WTC11 (cell line): Measurements from ENCODE around the gene CIAO2A.
A peak's percentile ranks its signal among the peaks of the same experiment; 100 is the strongest.

Experiments used
- ETV6 ChIP-seq: sonication (generic); formaldehyde crosslinking; IDR thresholded peaks from 2 replicates; pipeline ENCODE4 v1.8.1; 2022; ENCODE audit warnings: mild to moderate bottlenecking, missing genetic modification reagents
- FOXP1 ChIP-seq: sonication (generic); formaldehyde crosslinking; IDR thresholded peaks from 2 replicates; pipeline ENCODE4 v1.8.0; 2022; ENCODE audit warnings: missing genetic modification reagents, mild to moderate bottlenecking, moderate library complexity, borderline replicate concordance
- IRF2 ChIP-seq: sonication (generic); formaldehyde crosslinking; IDR thresholded peaks from 2 replicates; pipeline ENCODE4 v1.8.0; 2022; ENCODE audit warnings: low read depth, missing genetic modification reagents, borderline replicate concordance
- NFYB ChIP-seq: sonication (generic); formaldehyde crosslinking; conservative IDR thresholded peaks from 2 replicates; pipeline ENCODE4 v1.8.0; 2022; ENCODE audit warnings: low read depth, missing genetic modification reagents
- SP1 ChIP-seq: sonication (generic); formaldehyde crosslinking; conservative IDR thresholded peaks from 2 replicates; pipeline ENCODE4 v1.8.1; 2022; ENCODE audit warnings: missing genetic modification reagents
- TF ChIP-seq, protein P1 (sequence below): fragments of 200-600 bp; IDR thresholded peaks from 2 replicates; pipeline ENCODE4 v1.8.0; 2022; ENCODE audit warnings: antibody characterized with exemption
- TF ChIP-seq, protein P2 (sequence below): sonication (generic); formaldehyde crosslinking; IDR thresholded peaks from 2 replicates; pipeline ENCODE4 v1.8.0; 2022; ENCODE audit warnings: mild to moderate bottlenecking, missing genetic modification reagents
- TF ChIP-seq, protein P3 (sequence below): sonication (generic); formaldehyde crosslinking; IDR thresholded peaks from 2 replicates; pipeline ENCODE4 v1.8.1; 2023; ENCODE audit warnings: mild to moderate bottlenecking, missing genetic modification reagents, moderate library complexity
- TF ChIP-seq, protein P4 (sequence below): sonication (generic); formaldehyde crosslinking; IDR thresholded peaks from 2 replicates; pipeline ENCODE4 v1.8.1; 2022; ENCODE audit warnings: mild to moderate bottlenecking, missing genetic modification reagents, moderate library complexity, borderline replicate concordance
- TF ChIP-seq, protein P5 (sequence below): sonication (generic); formaldehyde crosslinking; IDR thresholded peaks from 2 replicates; pipeline ENCODE4 v1.8.0; 2023; ENCODE audit warnings: missing genetic modification reagents, mild to moderate bottlenecking, borderline replicate concordance

DNA sequence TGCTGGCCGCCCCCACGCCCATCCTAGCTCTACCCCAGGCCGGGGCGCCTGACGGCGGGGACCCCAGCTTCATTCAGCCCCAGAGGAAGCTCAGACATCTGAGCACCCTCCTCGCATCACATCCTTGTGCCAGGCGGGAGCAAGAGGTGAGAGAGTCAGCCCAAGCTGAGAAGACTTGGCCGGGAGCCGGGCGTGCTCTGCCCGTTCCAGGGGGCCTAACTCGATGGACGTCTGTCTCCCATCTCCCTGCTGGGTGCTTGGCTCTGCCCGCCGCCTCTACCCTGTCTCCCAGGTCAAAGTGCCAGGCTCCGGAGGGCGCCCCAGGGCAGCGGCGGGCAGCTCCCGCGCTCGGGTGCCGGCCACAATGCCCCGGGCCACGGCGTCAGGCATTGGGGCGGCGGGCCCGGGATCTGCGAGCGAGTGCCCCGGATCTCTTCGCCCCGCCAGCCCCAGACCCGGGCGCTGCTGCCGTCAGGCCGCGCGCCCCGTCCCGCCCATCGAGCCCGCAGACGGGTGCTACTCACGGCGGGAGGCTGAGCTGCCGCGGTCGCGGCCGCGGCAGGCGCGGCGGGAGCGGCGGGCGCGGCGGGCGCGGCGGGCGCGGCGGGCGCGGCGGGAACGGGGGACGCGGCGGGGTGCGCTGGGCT is 47.7 kb downstream of the CIAO2A start:
- TF ChIP-seq, protein P1, sequence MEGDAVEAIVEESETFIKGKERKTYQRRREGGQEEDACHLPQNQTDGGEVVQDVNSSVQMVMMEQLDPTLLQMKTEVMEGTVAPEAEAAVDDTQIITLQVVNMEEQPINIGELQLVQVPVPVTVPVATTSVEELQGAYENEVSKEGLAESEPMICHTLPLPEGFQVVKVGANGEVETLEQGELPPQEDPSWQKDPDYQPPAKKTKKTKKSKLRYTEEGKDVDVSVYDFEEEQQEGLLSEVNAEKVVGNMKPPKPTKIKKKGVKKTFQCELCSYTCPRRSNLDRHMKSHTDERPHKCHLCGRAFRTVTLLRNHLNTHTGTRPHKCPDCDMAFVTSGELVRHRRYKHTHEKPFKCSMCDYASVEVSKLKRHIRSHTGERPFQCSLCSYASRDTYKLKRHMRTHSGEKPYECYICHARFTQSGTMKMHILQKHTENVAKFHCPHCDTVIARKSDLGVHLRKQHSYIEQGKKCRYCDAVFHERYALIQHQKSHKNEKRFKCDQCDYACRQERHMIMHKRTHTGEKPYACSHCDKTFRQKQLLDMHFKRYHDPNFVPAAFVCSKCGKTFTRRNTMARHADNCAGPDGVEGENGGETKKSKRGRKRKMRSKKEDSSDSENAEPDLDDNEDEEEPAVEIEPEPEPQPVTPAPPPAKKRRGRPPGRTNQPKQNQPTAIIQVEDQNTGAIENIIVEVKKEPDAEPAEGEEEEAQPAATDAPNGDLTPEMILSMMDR = no peak
- TF ChIP-seq, protein P2, sequence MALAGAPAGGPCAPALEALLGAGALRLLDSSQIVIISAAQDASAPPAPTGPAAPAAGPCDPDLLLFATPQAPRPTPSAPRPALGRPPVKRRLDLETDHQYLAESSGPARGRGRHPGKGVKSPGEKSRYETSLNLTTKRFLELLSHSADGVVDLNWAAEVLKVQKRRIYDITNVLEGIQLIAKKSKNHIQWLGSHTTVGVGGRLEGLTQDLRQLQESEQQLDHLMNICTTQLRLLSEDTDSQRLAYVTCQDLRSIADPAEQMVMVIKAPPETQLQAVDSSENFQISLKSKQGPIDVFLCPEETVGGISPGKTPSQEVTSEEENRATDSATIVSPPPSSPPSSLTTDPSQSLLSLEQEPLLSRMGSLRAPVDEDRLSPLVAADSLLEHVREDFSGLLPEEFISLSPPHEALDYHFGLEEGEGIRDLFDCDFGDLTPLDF (CRISPR knock-in tag) = no peak
- TF ChIP-seq, protein P3, sequence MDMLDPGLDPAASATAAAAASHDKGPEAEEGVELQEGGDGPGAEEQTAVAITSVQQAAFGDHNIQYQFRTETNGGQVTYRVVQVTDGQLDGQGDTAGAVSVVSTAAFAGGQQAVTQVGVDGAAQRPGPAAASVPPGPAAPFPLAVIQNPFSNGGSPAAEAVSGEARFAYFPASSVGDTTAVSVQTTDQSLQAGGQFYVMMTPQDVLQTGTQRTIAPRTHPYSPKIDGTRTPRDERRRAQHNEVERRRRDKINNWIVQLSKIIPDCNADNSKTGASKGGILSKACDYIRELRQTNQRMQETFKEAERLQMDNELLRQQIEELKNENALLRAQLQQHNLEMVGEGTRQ = no peak
- TF ChIP-seq FOXP1 (CRISPR knock-in tag) = 0 out of 2 replicates have a peak, but pooled peaks have one; percentile 53
- TF ChIP-seq, protein P4, sequence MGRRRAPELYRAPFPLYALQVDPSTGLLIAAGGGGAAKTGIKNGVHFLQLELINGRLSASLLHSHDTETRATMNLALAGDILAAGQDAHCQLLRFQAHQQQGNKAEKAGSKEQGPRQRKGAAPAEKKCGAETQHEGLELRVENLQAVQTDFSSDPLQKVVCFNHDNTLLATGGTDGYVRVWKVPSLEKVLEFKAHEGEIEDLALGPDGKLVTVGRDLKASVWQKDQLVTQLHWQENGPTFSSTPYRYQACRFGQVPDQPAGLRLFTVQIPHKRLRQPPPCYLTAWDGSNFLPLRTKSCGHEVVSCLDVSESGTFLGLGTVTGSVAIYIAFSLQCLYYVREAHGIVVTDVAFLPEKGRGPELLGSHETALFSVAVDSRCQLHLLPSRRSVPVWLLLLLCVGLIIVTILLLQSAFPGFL (CRISPR knock-in tag) = no peak
- TF ChIP-seq IRF2 (CRISPR knock-in tag) = no peak
- no peak for TF ChIP-seq ETV6 (CRISPR knock-in tag)
- no peak; the same call in 1 of the 2 replicates for TF ChIP-seq SP1 (CRISPR knock-in tag)
- TF ChIP-seq NFYB (CRISPR knock-in tag) = no peak
- TF ChIP-seq, protein P5, sequence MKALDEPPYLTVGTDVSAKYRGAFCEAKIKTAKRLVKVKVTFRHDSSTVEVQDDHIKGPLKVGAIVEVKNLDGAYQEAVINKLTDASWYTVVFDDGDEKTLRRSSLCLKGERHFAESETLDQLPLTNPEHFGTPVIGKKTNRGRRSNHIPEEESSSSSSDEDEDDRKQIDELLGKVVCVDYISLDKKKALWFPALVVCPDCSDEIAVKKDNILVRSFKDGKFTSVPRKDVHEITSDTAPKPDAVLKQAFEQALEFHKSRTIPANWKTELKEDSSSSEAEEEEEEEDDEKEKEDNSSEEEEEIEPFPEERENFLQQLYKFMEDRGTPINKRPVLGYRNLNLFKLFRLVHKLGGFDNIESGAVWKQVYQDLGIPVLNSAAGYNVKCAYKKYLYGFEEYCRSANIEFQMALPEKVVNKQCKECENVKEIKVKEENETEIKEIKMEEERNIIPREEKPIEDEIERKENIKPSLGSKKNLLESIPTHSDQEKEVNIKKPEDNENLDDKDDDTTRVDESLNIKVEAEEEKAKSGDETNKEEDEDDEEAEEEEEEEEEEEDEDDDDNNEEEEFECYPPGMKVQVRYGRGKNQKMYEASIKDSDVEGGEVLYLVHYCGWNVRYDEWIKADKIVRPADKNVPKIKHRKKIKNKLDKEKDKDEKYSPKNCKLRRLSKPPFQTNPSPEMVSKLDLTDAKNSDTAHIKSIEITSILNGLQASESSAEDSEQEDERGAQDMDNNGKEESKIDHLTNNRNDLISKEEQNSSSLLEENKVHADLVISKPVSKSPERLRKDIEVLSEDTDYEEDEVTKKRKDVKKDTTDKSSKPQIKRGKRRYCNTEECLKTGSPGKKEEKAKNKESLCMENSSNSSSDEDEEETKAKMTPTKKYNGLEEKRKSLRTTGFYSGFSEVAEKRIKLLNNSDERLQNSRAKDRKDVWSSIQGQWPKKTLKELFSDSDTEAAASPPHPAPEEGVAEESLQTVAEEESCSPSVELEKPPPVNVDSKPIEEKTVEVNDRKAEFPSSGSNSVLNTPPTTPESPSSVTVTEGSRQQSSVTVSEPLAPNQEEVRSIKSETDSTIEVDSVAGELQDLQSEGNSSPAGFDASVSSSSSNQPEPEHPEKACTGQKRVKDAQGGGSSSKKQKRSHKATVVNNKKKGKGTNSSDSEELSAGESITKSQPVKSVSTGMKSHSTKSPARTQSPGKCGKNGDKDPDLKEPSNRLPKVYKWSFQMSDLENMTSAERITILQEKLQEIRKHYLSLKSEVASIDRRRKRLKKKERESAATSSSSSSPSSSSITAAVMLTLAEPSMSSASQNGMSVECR (CRISPR knock-in tag) = no peak
